Dorsolateral prefrontal cortex (tissue), 118 donors: ENCODE results near the gene RAE1. TPM values are rescaled to one million over a fixed set of nuclear protein-coding genes. Genes with fewer than 3 reads are reported as not detected.

Experiments used
- microRNA-seq, 43 experiments: library from miRNA; unstranded; fragments of <30 nt; microRNA quantifications; one replicate each; pipeline ENCODE4 v1.2.0, GENCODE V29; 2022
- total RNA-seq, 120 experiments: library from RNA; stranded (reverse); gene quantifications; one replicate each; pipeline versions ENCODE4 v1.2.3 to v1.2.4, GENCODE V29; 2022

Gene RAE1
- total RNA-seq, 120 experiments from 2014 or later, result 16.2 to 42.7 (median 30.2) TPM

Small RNAs within 50 kb of the gene (microRNA-seq; reads per million reads assigned to microRNA genes)
- 0 reads per million in 43 experiments for gene MIR4325

Other genes starting within 250 kb of the RAE1 start
- gene BMP7, start 84.6 kb upstream of the RAE1 start, total RNA-seq, result 10 to 100 TPM; 16.7 to 67.3 (median 29.8) TPM
- not detected for gene SPO11, start 21.5 kb upstream of the RAE1 start, total RNA-seq
- 10 to 100 TPM in 112 of 120 experiments, 1 to 10 TPM in 8; 8.5 to 26.9 (median 13.2) TPM for gene RBM38, start 40.1 kb downstream of the RAE1 start, total RNA-seq
- under 1 TPM in 1 of 120 experiments, not detected in 119; 0.13 TPM for gene CTCFL, start 173.9 kb downstream of the RAE1 start, total RNA-seq
- gene PCK1, start 209.9 kb downstream of the RAE1 start, total RNA-seq, result 10 to 100 TPM in 6 of 120 experiments, 1 to 10 TPM in 83, under 1 TPM in 24, not detected in 7; 0.16 to 13.1 (median 2.9) TPM